Ectodermal cell (in vitro differentiated cells): ENCODE measurements around the gene UVRAG.

Experiments
- H3K27ac ChIP-seq: 2 replicates; pipeline ENCODE4 v1.7.0; 2013; ENCODE audit warnings: mild to moderate bottlenecking, low read depth, low read length; ENCODE audit not compliant: insufficient read depth, poor library complexity, severe bottlenecking
- H3K27me3 ChIP-seq: 2 replicates; pipeline ENCODE4 v1.7.0; 2013; ENCODE audit warnings: mild to moderate bottlenecking, low read length; ENCODE audit not compliant: insufficient read depth, control insufficient read depth, poor library complexity, severe bottlenecking
- H3K36me3 ChIP-seq: one replicate; pipeline ENCODE4 v1.7.0; 2013; ENCODE audit warnings: low read length; ENCODE audit not compliant: control insufficient read depth, insufficient read depth
- H3K4me1 ChIP-seq: one replicate; pipeline ENCODE4 v1.7.0; 2013; ENCODE audit warnings: low read length; ENCODE audit not compliant: control insufficient read depth, insufficient read depth
- H3K4me3 ChIP-seq: 2 replicates; pipeline ENCODE4 v1.7.0; 2013; ENCODE audit warnings: low read depth, low read length, control low read depth; ENCODE audit not compliant: insufficient read depth
- H3K9me3 ChIP-seq: 2 replicates; pipeline ENCODE4 v1.7.0; 2013; ENCODE audit warnings: mild to moderate bottlenecking, low read length, moderate library complexity; ENCODE audit not compliant: control insufficient read depth
- WGBS, 2 experiments: methylation state at CpG; one replicate each; pipeline ENCODE4 v1.1.7; 2013; ENCODE audit warnings: missing lambda C conversion rate in 2 of 2; 5-methylcytosine and 5-hydroxymethylcytosine counted together

The UVRAG gene

GRCh38 chr11:75795276-75796090 is 19.5 kb upstream of the UVRAG start:
- Histone ChIP-seq H3K4me1 (no peaks in the 10 kb centered on the region), H3K9me3 (no peaks in the 10 kb centered on the region), H3K4me3 (no peak overlapping the region), H3K27ac (no peak overlapping the region), H3K36me3 (no peaks in the 10 kb centered on the region), H3K27me3 (no peaks in the 10 kb centered on the region)
- 84 to 89% methylated on average over 4 of the region's 4 CpGs for WGBS, 2 experiments

- Histone ChIP-seq H3K36me3 (no peaks in the 10 kb centered on the region), H3K27ac (no peak overlapping the region), H3K4me1 (no peaks in the 10 kb centered on the region), H3K4me3 (no peak overlapping the region), H3K27me3 (no peaks in the 10 kb centered on the region), H3K9me3 (no peaks in the 10 kb centered on the region)
- 94 to 97% methylated on average over 2 of the region's 2 CpGs for WGBS, 2 experiments
Observed at GRCh38 chr11:75796091-75796435, 18.9 kb upstream of the UVRAG start.

GRCh38 chr11:75797116-75797515 is 17.9 kb upstream of the UVRAG start:
- no peaks in the 10 kb centered on the region for H3K4me1 ChIP-seq
- H3K36me3 ChIP-seq = no peaks in the 10 kb centered on the region
- H3K4me3 ChIP-seq = no peak overlapping the region
- WGBS, 2 experiments = 89 to 95% methylated on average over 8 of the region's 8 CpGs
- no peaks in the 10 kb centered on the region for H3K9me3 ChIP-seq
- no peaks in the 10 kb centered on the region for H3K27me3 ChIP-seq
- no peak overlapping the region for H3K27ac ChIP-seq

- WGBS, 2 experiments = 92 to 97% methylated on average over 1 of the region's 1 CpG
- Histone ChIP-seq H3K36me3 (no peaks in the 10 kb centered on the region), H3K9me3 (no peaks in the 10 kb centered on the region), H3K4me3 (no peak overlapping the region), H3K27ac (no peak overlapping the region), H3K27me3 (no peaks in the 10 kb centered on the region), H3K4me1 (no peaks in the 10 kb centered on the region)
Observed at GRCh38 chr11:75797792-75798191, 17.2 kb upstream of the UVRAG start.

GRCh38 chr11:75800136-75800675 is 14.8 kb upstream of the UVRAG start:
- 93 to 95% methylated on average over 8 of the region's 8 CpGs for WGBS, 2 experiments

GRCh38 chr11:75800728-75801361 is 14.2 kb upstream of the UVRAG start:
- no peaks in the 10 kb centered on the region for H3K36me3 ChIP-seq
- WGBS, 2 experiments = 88% methylated on average over 5 to 6 of the region's 6 CpGs
- H3K27me3 ChIP-seq = no peaks in the 10 kb centered on the region
- no peaks in the 10 kb centered on the region for H3K9me3 ChIP-seq
- no peaks in the 10 kb centered on the region for H3K4me1 ChIP-seq
- H3K27ac ChIP-seq = no peak overlapping the region
- H3K4me3 ChIP-seq = no peak overlapping the region

More at GRCh38 chr11:75800136-75800675, 14.8 kb upstream of the UVRAG start:
- Histone ChIP-seq H3K4me3 (no peak overlapping the region), H3K27ac (no peak overlapping the region), H3K36me3 (no peaks in the 10 kb centered on the region), H3K27me3 (no peaks in the 10 kb centered on the region), H3K4me1 (no peaks in the 10 kb centered on the region), H3K9me3 (no peaks in the 10 kb centered on the region)

- no peaks in the 10 kb centered on the region for H3K9me3 ChIP-seq
- H3K27me3 ChIP-seq = no peaks in the 10 kb centered on the region
- H3K4me3 ChIP-seq = no peak overlapping the region
- no peak overlapping the region for H3K27ac ChIP-seq
- 92 to 93% methylated on average over 9 of the region's 9 CpGs for WGBS, 2 experiments
- H3K4me1 ChIP-seq = no peaks in the 10 kb centered on the region
- H3K36me3 ChIP-seq = no peaks in the 10 kb centered on the region
Observed at GRCh38 chr11:75801362-75802020, 13.5 kb upstream of the UVRAG start.

GRCh38 chr11:75802021-75802912 is 12.7 kb upstream of the UVRAG start:
- no peaks in the 10 kb centered on the region for H3K9me3 ChIP-seq
- H3K27ac ChIP-seq = no peak overlapping the region
- no peaks in the 10 kb centered on the region for H3K4me1 ChIP-seq
- 92 to 93% methylated on average over 12 of the region's 12 CpGs for WGBS, 2 experiments
- H3K27me3 ChIP-seq = no peaks in the 10 kb centered on the region
- no peak overlapping the region for H3K4me3 ChIP-seq
- H3K36me3 ChIP-seq = no peaks in the 10 kb centered on the region

GRCh38 chr11:75802913-75803820 is 11.8 kb upstream of the UVRAG start:
- Histone ChIP-seq H3K9me3 (no peaks in the 10 kb centered on the region), H3K36me3 (no peaks in the 10 kb centered on the region), H3K4me3 (no peak overlapping the region), H3K27me3 (no peaks in the 10 kb centered on the region), H3K27ac (no peak overlapping the region), H3K4me1 (no peaks in the 10 kb centered on the region)
- WGBS, 2 experiments = 60 to 64% methylated on average over 9 to 10 of the region's 10 CpGs
